Kidney epithelial cell (primary cell): ENCODE data around the gene SEZ6. TPM values are rescaled to one million over a fixed set of nuclear protein-coding genes. Genes with fewer than 3 reads are reported as not detected.

Experiments used
- DNase-seq: peaks from one replicate; pipeline ENCODE4 v3.0.0-alpha.2; 2010; ENCODE audit warnings: low read depth
- H3K27me3 ChIP-seq: 2 replicates; pipeline ENCODE4 v1.6.0; 2011; ENCODE audit warnings: low read length; ENCODE audit not compliant: control insufficient read depth, insufficient read depth
- H3K36me3 ChIP-seq: 2 replicates; pipeline ENCODE4 v1.5.1; 2011; ENCODE audit warnings: low read length; ENCODE audit not compliant: control insufficient read depth, insufficient read depth
- H3K4me3 ChIP-seq: 2 replicates; pipeline ENCODE4 v1.5.1; 2011; ENCODE audit warnings: low read depth, mild to moderate bottlenecking, control low read depth, low read length
- total RNA-seq: library from RNA; depleted of rRNA; stranded (reverse); fragments of >200 nt; gene quantifications from 2 replicates; pipeline ENCODE4 v1.2.3, GENCODE V29; 2015
- TF ChIP-seq, protein P1 (sequence below): IDR thresholded peaks from 2 replicates; pipeline ENCODE4 v1.5.1; 2011; ENCODE audit warnings: mild to moderate bottlenecking, moderate library complexity, low read length, control low read depth, inconsistent platforms; ENCODE audit not compliant: insufficient read depth, poor library complexity, severe bottlenecking

Gene SEZ6
- total RNA-seq, 1 donor from 2014 or later = not detected

DNA sequence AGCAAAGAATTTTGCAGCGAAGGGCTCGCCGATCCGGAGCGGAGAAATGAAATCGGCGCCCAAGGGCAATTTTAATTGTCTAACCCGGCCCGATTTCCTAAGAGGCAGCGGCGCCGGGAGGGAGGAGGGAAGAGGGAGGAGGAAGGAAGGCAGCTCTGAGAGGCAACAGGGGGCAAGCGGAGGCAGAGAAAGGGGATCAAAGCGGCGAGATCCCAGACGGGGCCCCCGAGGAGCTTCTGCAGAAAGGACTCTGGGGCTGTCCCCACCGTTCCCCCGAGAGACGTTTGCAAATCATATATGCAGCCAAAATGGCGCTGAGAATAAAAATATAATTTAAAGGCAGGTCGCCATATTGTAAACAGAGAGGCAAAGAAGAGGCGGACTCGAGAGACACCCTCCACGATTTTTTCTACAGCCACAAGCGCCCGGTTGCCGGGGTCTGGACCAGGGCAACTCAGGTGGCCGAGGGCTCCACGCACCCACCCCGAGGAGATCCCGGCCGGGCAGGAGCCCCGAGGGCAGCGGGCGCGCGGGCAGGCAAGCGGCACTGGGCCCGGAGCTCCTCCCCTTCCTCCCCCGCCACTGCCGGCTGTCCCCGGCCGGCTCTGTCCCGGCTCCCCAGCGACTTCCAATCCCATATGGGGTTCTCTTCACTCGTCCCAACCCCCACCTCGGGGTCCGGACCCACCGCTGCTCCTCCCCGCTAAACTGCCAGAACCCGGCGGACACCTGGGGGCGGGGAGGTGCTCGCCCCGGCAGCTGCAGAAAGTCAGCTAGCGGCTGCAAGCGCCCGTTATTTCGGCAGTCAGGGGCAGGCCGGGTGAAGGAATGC, 56.4 kb downstream of the SEZ6 start:
- no peak for DNase-seq
- Histone ChIP-seq H3K36me3 (no peaks in the 10 kb centered on the region), H3K27me3 (no peaks in the 10 kb centered on the region), H3K4me3 (peak overlapping the region; percentile 55)
- TF ChIP-seq, protein P1, sequence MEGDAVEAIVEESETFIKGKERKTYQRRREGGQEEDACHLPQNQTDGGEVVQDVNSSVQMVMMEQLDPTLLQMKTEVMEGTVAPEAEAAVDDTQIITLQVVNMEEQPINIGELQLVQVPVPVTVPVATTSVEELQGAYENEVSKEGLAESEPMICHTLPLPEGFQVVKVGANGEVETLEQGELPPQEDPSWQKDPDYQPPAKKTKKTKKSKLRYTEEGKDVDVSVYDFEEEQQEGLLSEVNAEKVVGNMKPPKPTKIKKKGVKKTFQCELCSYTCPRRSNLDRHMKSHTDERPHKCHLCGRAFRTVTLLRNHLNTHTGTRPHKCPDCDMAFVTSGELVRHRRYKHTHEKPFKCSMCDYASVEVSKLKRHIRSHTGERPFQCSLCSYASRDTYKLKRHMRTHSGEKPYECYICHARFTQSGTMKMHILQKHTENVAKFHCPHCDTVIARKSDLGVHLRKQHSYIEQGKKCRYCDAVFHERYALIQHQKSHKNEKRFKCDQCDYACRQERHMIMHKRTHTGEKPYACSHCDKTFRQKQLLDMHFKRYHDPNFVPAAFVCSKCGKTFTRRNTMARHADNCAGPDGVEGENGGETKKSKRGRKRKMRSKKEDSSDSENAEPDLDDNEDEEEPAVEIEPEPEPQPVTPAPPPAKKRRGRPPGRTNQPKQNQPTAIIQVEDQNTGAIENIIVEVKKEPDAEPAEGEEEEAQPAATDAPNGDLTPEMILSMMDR = no peak

DNA sequence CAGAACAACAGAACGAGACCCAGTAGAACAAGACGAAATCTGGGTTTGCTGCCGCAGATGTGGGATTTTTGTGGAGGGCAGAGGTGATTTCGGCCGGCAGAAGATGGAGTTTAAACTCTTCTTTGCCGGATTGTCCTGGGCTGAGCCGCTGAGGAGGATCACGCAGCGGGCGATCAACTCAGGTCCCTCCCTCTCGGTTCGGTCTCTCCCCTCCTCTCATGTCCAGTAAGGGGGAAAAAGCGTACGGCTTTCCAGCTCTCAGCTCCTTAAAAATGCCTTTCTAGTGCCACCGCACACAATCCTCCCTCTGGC, 57.0 kb downstream of the SEZ6 start:
- Histone ChIP-seq H3K4me3 (peak overlapping the region; percentile 55), H3K27me3 (no peaks in the 10 kb centered on the region), H3K36me3 (no peaks in the 10 kb centered on the region)
- TF ChIP-seq, protein P1 = no peak
- no peak for DNase-seq

DNA sequence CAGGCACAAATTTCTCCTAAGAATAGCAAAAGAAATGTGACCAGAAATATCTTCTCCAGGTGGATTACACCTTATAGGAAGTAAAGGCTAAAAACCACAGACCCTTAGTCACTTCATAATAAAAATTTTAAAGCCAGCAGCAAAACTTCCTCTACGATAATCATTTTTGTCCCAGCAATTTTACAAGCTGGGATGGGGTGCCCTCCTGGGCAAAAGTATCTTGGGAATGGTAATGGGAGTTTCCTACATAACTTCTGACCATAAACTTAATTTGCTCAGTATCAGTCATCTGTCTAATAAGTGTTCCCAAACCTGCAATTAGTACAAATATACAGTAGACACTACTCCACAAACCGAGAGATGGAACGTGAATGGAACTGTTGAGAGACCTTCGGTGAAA, 57.5 kb downstream of the SEZ6 start:
- Histone ChIP-seq H3K27me3 (no peaks in the 10 kb centered on the region), H3K4me3 (peak overlapping the region; percentile 55), H3K36me3 (no peaks in the 10 kb centered on the region)
- DNase-seq = no peak
- TF ChIP-seq, protein P1 = no peak

DNA sequence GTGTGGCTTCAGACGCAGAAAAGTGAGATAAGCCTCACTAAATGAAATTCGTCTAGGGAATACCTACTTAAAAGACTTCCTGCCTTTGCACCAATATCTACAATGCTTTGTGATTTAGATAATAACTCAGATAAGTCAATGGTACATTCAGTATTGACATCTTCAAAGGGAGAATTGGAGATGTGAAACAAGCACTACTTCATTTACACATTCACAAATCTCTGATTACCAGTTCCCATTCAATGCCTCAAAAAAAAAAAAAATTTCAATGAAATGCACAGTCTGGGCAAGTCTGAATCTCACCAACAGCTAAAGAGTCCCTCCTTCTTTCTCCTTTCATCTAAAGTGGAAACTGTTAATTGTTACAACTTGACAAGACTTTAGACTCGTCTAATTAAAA, 58.2 kb downstream of the SEZ6 start:
- DNase-seq = no peak
- Histone ChIP-seq H3K27me3 (no peaks in the 10 kb centered on the region), H3K36me3 (no peaks in the 10 kb centered on the region), H3K4me3 (no peak overlapping the region)
- TF ChIP-seq, protein P1 = no peak

DNA sequence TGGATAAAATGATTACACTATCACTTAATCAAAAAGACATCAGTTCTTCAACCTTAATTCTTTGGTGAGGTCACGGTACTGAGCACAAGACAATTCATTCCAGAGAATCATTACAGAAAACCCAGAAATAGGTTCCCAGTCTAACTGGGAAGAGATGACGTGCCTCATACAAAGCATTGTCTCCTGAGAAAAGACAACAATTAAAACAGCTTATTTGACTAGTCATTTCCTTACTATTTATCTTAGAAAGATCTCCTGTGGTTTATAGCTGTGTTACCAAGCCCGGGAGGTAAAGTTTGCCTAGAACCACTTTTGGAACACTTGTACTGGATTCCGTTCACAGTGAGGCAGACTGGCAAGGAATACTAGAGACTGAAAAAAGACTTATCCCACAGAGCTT, 59.6 kb downstream of the SEZ6 start:
- Histone ChIP-seq H3K36me3 (no peaks in the 10 kb centered on the region), H3K4me3 (no peak overlapping the region), H3K27me3 (no peaks in the 10 kb centered on the region)
- TF ChIP-seq, protein P1 = no peak
- DNase-seq = peak; percentile 49
